SU-DHL-6 (cell line): ENCODE data around the gene HACE1.
"Not testable (repeated sequence)": the region's sequence is repeated elsewhere in the genome, so short reads cannot be mapped to it uniquely, and the experiment has no call there.

Experiments
- H2AFZ ChIP-seq: fragments of 200-600 bp; sonication (generic); 2 replicates; pipeline ENCODE4 v1.6.1; 2014; ENCODE audit warnings: low read depth, mild to moderate bottlenecking, moderate library complexity, mixed read lengths, antibody characterized with exemption, low read length; ENCODE audit not compliant: severe bottlenecking
- H3F3A ChIP-seq: fragments of 200-600 bp; shearing (Covaris generic); 2 replicates; pipeline ENCODE4 v1.6.0; 2016; ENCODE audit warnings: antibody characterized with exemption, mild to moderate bottlenecking; ENCODE audit not compliant: insufficient read depth
- H3K27ac ChIP-seq: fragments of 200-600 bp; sonication (generic); 2 replicates; pipeline ENCODE4 v1.5.1; 2016; ENCODE audit warnings: low read depth, mild to moderate bottlenecking, low read length, moderate library complexity, mixed read lengths
- H3K27me3 ChIP-seq: fragments of 200-600 bp; sonication (generic), shearing (Covaris generic); 2 replicates; pipeline ENCODE4 v1.6.0; 2014; ENCODE audit warnings: mild to moderate bottlenecking, low read length
- H3K36me3 ChIP-seq: fragments of 200-600 bp; sonication (generic); 2 replicates; pipeline ENCODE4 v1.6.1; 2014; ENCODE audit warnings: mild to moderate bottlenecking, low read length, mixed read lengths
- H3K4me2 ChIP-seq: fragments of 300-600, 200-600 bp; shearing (Covaris generic), sonication (generic); 2 replicates; pipeline ENCODE4 v1.6.0; 2014; ENCODE audit warnings: low read length, low read depth, mild to moderate bottlenecking; ENCODE audit not compliant: poor library complexity, severe bottlenecking
- H3K4me3 ChIP-seq: fragments of 200-600 bp; sonication (generic); 2 replicates; pipeline ENCODE4 v1.5.1; 2014; ENCODE audit warnings: antibody characterized with exemption, low read length, mild to moderate bottlenecking, mixed read lengths; ENCODE audit not compliant: insufficient read depth, poor library complexity, severe bottlenecking
- H3K79me2 ChIP-seq: fragments of 200-600 bp; sonication (generic); 2 replicates; pipeline ENCODE4 v1.6.1; 2014; ENCODE audit warnings: mild to moderate bottlenecking, low read length, moderate library complexity; ENCODE audit not compliant: insufficient read depth
- H3K9ac ChIP-seq: fragments of 200-600 bp; sonication (generic); 2 replicates; pipeline ENCODE4 v1.7.0; 2014; ENCODE audit warnings: mild to moderate bottlenecking, low read length
- H3K9me2 ChIP-seq: fragments of 200-600 bp; sonication (generic); replicated peaks from 2 replicates; pipeline ENCODE4 v1.6.1; 2014; ENCODE audit warnings: low read length; ENCODE audit not compliant: insufficient read depth
- H3K9me3 ChIP-seq: fragments of 200-600 bp; sonication (generic); 2 replicates; pipeline ENCODE4 v1.6.1; 2014; ENCODE audit warnings: low read length, mixed read lengths; ENCODE audit not compliant: insufficient read depth
- H4K20me1 ChIP-seq: fragments of 200-600 bp; sonication (generic); 2 replicates; pipeline ENCODE4 v1.6.1; 2014; ENCODE audit warnings: low read depth, mild to moderate bottlenecking, antibody characterized with exemption, low read length, moderate library complexity, mixed read lengths
- CTCF ChIP-seq: fragments of 200-600 bp; sonication (generic); IDR thresholded peaks from one replicate; pipeline ENCODE4 v1.5.1; 2017; ENCODE audit warnings: antibody characterized with exemption, mild to moderate bottlenecking, low read length, moderate library complexity; ENCODE audit not compliant: insufficient read depth, poor library complexity, severe bottlenecking
- EZH2phosphoT487 ChIP-seq: fragments of 200-600 bp; sonication (generic), shearing (Covaris generic); conservative IDR thresholded peaks from 2 replicates; pipeline ENCODE4 v1.6.1; 2018; ENCODE audit warnings: mild to moderate bottlenecking, antibody characterized with exemption, low read length, moderate library complexity, mixed read lengths

HACE1 gene

GRCh38 chr6:104837158-104837557 lies 22.6 kb downstream of the HACE1 start:
- no peaks in the 10 kb centered on the region for H3K79me2 ChIP-seq
- H3K9me2 ChIP-seq: no peaks in the 10 kb centered on the region
- H3K9ac ChIP-seq: no peak overlapping the region
- H4K20me1 ChIP-seq: no peaks in the 10 kb centered on the region
- H3K4me3 ChIP-seq: no peak overlapping the region
- H3K9me3 ChIP-seq: no peaks in the 10 kb centered on the region
- H3K4me2 ChIP-seq: no peak overlapping the region
- H2AFZ ChIP-seq: no peak overlapping the region
- TF ChIP-seq EZH2phosphoT487: no peak
- no peak for TF ChIP-seq CTCF
- no peaks in the 10 kb centered on the region for H3F3A ChIP-seq
- no peaks in the 10 kb centered on the region for H3K27me3 ChIP-seq
- no peak overlapping the region for H3K27ac ChIP-seq
- H3K36me3 ChIP-seq: no peaks in the 10 kb centered on the region

GRCh38 chr6:104836479-104837020 lies 23.2 kb downstream of the HACE1 start:
- not testable (repeated sequence) for H3K9me2 ChIP-seq, H3K9ac ChIP-seq, H3K4me2 ChIP-seq, H4K20me1 ChIP-seq, H3K79me2 ChIP-seq, H3K27me3 ChIP-seq, H2AFZ ChIP-seq, H3F3A ChIP-seq, H3K9me3 ChIP-seq, H3K36me3 ChIP-seq, H3K4me3 ChIP-seq, H3K27ac ChIP-seq

GRCh38 chr6:104835782-104836181 lies 23.9 kb downstream of the HACE1 start:
- Histone ChIP-seq H4K20me1 (no peaks in the 10 kb centered on the region), H3K36me3 (no peaks in the 10 kb centered on the region)

More at GRCh38 chr6:104835782-104836181, 23.9 kb downstream of the HACE1 start:
- no peaks in the 10 kb centered on the region for H3K27me3 ChIP-seq
- H3K4me2 ChIP-seq: no peak overlapping the region
- TF ChIP-seq CTCF (no peak), EZH2phosphoT487 (no peak)
- no peak overlapping the region for H3K4me3 ChIP-seq
- no peaks in the 10 kb centered on the region for H3F3A ChIP-seq
- H3K9ac ChIP-seq: no peak overlapping the region
- H3K27ac ChIP-seq: no peak overlapping the region
- no peaks in the 10 kb centered on the region for H3K9me3 ChIP-seq
- H3K79me2 ChIP-seq: no peaks in the 10 kb centered on the region
- H3K9me2 ChIP-seq: no peaks in the 10 kb centered on the region
- no peak overlapping the region for H2AFZ ChIP-seq
